Peyer's patch (tissue), 4 donors: ENCODE results near the gene ETV4.

ENCODE experiments used
- POLR2A ChIP-seq, 2 donors: fragments of 450-650 bp; IDR thresholded peaks; one replicate each; pipeline ENCODE4 v1.5.1; 2017; ENCODE audit warnings: antibody characterized with exemption in 2 of 2, mild to moderate bottlenecking in 2 of 2, moderate library complexity in 2 of 2
- TF ChIP-seq, protein P1 (sequence below), 6 experiments: fragments of 450-650 bp in 4 of 6; fragments of 200-600 bp in 2 of 6; sonication (generic) in 1 of 6; IDR thresholded peaks; one replicate each; pipeline ENCODE4 v1.5.1; 2017 to 2019; ENCODE audit warnings: antibody characterized with exemption in 6 of 6, mild to moderate bottlenecking in 3 of 6, moderate library complexity in 1 of 6

GRCh38 chr17:43577664-43578403, 31.7 kb upstream of the ETV4 start:
- TF ChIP-seq POLR2A (IDR thresholded peaks at IDR 0.05), result no peak
- TF ChIP-seq, protein P1, sequence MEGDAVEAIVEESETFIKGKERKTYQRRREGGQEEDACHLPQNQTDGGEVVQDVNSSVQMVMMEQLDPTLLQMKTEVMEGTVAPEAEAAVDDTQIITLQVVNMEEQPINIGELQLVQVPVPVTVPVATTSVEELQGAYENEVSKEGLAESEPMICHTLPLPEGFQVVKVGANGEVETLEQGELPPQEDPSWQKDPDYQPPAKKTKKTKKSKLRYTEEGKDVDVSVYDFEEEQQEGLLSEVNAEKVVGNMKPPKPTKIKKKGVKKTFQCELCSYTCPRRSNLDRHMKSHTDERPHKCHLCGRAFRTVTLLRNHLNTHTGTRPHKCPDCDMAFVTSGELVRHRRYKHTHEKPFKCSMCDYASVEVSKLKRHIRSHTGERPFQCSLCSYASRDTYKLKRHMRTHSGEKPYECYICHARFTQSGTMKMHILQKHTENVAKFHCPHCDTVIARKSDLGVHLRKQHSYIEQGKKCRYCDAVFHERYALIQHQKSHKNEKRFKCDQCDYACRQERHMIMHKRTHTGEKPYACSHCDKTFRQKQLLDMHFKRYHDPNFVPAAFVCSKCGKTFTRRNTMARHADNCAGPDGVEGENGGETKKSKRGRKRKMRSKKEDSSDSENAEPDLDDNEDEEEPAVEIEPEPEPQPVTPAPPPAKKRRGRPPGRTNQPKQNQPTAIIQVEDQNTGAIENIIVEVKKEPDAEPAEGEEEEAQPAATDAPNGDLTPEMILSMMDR (IDR thresholded peaks at IDR 0.05), result no peak
